Fibroblast of gingiva (primary cell): ENCODE measurements around the gene AKAP9.
"Not testable (repeated sequence)": the region's sequence is repeated elsewhere in the genome, so short reads cannot be mapped to it uniquely, and the experiment has no call there.

Experiments used
- DNase-seq: peaks from one replicate; pipeline ENCODE4 v3.0.0-alpha.2; 2011; ENCODE audit warnings: low read depth

The AKAP9 gene

DNA sequence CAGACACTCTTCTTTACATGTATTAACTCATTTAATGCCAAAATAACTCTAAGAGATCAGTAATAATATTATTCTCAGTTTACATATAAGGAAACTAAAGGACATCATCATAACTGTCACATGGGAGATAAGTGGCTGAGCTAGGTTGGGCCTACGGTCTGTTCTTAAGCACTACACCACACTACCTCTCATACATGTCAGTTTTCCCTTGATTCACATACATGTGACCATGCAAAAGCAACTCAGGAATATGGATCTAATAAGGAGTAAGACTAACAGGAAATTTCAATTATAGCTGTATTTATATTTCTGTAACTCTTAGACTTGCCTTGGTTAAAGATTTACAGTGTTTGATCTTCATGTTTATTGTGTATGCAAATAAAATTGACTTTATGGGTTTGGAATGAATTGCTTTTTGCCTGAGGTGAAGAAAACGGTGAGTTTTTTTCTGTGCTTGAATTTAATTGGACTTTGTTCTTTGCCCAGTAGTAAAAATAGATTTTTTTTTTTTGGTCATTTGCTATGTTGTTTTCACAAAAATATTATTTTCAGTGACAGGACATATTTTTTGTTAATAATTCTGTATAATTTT, 123.9 kb downstream of the AKAP9 start:
- DNase-seq, result no peak

DNA sequence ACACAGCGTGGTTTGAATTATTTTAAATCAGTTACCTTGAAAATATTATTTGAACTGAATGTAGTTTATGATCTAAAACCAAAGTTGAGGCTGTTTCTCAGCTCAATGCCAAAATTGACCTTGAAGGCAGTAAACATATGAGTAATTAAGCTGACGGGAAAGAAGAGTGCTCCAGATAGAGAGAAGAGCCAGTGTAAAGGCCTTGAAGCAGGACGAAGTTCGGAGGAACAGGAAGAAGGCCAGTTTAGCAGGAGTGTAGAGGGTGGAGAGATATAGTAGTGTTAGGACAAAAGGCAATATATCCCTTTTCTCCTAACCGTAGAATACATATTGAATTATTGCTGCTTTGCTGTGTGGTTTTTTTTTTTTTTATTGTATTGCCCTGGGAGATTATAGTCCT, 130.4 kb downstream of the AKAP9 start:
- DNase-seq, result no peak

GRCh38 chr7:92072121-92072520, 131.5 kb downstream of the AKAP9 start:
- no peak for DNase-seq

DNA sequence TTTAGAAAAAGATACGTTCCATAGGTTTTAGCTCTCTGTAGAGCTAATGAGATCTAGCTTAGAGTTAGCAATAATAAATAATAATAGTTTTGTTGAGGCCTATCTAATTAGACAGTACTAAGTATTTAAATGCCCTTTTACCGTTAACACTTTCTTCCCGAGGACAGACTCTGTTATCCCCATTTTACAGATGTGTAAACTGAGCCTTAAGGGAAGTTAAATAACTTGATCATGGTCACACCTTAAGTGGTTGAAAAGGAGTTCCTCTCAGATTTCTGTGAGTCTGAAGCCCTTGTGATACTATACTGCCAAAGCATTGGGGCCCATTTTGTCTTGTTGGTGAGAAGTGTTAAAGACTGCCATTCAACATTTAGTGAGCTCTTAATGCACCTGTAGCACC, 132.0 kb downstream of the AKAP9 start:
- DNase-seq, result no peak

- DNase-seq, result no peak
Measured at GRCh38 chr7:92075455-92076158, 134.9 kb downstream of the AKAP9 start.

DNA sequence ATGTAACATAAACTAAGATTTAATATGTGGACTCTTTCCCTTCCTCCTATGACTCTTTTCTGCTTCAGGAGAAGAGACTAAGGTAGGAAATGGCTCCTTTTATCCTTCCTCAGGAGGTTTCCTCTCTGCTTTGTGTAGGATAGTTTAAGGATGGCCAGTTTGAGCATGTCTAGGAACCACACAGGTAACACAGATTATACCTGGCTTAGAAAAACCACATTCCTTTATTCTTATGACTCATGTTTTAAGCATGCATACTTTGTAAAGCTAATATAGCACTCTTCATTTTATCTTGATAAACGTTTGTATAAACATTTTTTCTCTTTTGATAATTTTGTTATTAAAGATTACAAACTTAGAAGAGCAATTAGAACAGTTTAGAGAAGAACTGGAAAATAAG, 135.8 kb downstream of the AKAP9 start:
- no peak for DNase-seq

DNA sequence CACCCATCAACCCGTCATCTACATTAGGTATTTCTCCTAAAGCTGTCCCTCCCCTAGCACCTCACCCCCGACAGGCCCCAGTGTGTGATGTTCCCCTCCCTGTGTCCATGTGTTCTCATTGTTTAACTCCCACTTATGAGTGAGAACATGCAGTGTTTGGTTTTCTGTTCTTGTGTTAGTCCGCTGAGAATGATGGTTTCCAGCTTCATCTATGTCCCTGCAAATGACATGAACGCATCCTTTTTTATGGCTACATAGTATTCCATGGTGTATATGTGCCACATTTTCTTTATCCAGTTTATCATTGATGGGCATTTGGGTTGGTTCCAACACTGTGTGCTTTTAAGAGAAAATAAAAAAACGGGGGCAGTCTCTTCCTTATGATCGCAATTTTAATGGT, 143.3 kb downstream of the AKAP9 start:
- not testable (repeated sequence) for DNase-seq

- no peak for DNase-seq
Measured at GRCh38 chr7:92088266-92088665, 147.6 kb downstream of the AKAP9 start.

GRCh38 chr7:92092210-92092609, 151.5 kb downstream of the AKAP9 start:
- no peak for DNase-seq

DNA sequence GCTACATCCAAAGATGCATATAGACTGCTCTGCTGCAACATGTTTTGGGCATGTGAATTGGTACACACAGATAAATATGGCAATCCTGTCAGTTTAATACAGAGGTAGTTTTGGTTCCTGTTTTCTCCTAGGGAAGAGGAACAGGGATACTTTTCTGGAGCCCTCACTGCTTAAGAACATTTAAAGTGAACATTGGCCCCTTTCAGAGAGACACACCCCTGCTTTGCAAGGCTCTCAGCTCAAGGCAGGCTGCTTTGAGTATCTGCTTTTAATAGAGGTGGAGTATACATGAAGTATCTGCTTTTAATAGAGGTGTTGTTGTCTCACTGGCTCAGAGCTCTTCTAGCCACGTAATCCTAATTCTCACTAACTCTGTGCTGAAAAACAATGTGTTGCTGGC, 154.7 kb downstream of the AKAP9 start:
- no peak for DNase-seq

- DNase-seq, result no peak
Measured at GRCh38 chr7:92100534-92100933, 159.9 kb downstream of the AKAP9 start.

- DNase-seq, result peak; percentile 36
Measured at GRCh38 chr7:92102862-92103261, 162.2 kb downstream of the AKAP9 start.

DNA sequence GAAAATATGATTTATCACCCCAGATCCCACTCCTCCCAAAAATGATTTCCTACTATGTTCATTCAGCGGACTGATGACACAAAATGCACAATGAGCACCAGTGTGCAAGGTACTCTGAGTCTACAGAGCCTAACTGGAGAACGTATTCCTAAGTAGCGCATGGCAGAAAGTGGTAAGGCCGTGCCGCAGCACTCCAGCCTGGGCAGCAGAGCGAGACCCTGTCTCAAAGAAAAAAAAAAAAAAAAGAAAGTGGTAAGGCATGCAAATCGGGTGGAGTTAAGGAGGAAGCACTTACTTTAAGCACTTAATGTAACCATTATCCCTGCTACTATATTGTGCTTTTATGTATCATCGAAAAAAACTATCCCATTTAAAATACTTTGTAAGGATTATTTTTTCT, 168.2 kb downstream of the AKAP9 start:
- no peak for DNase-seq

GRCh38 chr7:92110857-92111256, 170.2 kb downstream of the AKAP9 start:
- DNase-seq, result no peak

- no peak for DNase-seq
Measured at GRCh38 chr7:92115821-92116220, 175.2 kb downstream of the AKAP9 start.

DNA sequence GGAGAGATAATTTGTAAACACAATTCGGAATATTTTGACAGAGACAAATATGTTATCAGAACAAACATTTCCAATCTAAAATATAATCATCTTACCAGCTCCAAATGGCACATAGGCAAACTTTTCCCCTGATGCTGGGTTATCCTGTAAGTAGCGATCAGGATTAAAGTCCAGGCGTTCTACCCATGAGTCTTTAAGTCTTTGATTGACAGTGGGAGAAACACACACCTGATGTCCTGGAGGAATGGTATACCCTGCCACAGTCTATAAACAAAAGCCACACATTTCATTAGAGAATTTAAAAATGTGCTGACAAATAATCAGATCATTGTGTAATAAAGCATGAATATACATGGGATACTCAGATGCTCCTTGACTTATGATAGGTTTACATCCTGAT, 176.3 kb downstream of the AKAP9 start:
- DNase-seq, result no peak

DNA sequence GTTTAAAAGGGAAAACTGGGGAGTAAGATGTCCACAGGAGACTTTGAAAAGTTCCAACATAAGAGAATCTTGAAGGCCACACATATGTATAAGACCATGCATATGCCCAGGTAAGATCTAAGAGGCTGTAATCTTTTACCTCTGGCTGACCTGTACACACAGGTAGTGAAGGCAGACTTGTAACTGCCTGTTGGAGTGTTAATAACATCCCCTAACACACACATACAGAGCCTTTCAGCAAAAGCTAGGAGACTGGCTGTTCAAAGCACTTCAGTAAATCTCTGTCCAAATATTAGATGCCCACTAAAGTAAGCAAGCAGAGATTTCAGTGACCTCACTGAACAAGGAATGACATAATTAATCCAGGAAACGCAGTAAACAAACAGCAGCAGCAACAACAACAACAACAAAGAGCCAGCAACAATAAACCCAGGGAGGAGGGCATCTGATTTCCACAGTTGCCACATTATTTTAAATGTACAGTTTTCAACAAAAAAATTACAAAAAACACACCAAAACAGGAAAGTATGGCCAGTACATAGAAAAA, 178.6 kb downstream of the AKAP9 start:
- DNase-seq, result no peak

DNA sequence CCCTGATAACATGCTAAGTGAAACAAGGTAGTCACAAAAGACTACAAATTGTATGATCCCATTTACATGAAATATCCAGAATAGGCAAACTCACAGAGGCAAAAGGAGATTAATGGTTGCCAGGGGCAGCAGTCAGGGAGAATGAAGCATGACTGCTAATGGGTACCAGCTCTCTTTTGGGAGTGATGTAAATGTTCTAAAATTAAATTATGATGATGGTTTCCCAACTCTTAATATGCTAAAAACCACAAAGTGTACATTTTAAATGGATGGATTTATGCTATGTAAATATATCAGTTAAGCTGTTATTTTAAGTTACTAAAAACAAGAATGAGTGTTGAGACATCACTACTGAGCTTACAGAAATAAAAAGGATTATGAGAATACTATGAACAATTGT, 181.0 kb downstream of the AKAP9 start:
- peak; percentile 28 for DNase-seq

DNA sequence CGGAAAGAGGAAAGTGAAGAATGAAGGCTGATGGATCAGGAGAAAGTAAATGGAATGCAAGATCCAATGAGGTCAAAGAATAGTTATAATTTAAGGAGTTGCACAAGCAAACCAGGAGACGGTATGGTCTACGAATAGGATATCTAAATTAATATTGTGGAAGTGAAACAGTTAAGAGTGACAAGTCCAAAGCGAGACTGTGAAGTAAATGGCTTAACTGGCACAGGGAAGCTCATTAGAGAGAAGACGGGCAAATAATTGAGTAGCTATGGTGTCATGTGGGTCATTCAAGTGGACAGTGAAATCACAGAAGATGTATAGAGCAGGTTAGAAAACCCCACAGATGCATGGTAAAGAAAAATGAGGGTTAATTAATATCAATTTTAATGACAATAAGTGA, 190.4 kb downstream of the AKAP9 start:
- DNase-seq, result no peak

DNA sequence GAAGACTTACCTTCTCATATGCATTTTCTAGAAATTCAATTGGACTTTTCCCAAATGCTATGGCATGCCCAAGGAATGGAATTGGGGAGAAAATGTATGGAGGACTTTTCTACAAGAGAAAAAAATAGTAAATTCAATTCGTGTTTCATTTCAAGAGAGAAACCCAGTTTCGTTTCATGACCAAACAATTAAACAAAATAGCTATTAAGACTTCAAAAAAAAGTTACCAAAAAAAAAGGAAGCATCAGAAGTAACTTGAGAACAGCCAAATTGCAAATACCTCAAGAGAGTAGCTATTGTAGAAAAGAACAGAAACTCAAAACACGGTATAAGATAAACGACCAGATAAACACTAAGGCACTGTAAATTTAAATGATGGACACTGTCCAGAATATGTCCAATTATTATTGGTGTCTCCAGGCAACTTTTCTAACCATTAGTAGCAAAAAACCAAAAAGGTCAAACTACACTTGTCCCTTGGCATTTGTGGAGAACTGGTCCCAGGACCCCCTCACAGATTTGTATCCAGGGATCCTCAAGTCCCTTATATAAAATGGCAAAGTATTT, 191.2 kb downstream of the AKAP9 start:
- no peak for DNase-seq

GRCh38 chr7:92133133-92133736, 192.6 kb downstream of the AKAP9 start:
- peak; percentile 30 for DNase-seq

DNA sequence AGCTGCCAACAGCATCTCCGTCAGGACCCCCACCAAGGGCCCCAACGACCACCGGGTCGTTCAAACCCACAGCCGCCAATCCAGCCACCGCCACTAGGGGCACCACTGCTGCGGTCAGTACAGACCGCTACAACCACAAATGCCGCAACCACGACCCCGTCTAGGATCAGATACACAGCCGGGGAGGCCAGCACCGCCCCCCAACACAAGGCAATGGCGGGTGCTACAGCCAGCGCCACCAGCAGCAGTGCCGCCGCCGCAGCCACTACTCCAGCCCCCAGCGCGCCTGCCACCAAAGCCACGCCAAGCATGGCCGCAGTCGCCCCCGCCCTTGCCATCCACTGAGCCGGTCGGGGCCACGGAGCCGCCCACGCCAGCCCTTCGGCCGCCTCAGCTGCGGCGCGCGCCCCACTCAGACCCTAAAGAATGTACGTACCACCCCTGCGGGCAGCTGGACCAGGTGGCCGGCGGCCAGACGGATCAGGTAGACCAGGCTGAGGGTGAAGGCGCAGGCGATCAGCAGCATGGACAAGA, 193.1 kb downstream of the AKAP9 start:
- DNase-seq, result peak; percentile 52
